Thyroid gland (tissue), 4 donors: ENCODE data around the gene ZKSCAN1.

Experiments
- CTCF ChIP-seq, 6 experiments: fragments of 200-600 bp in 3 of 6; fragments of 450-650 bp in 3 of 6; sonication (generic) in 3 of 6; IDR thresholded peaks; one replicate each; pipeline ENCODE4 v1.5.1; 2016 to 2019; ENCODE audit warnings: antibody characterized with exemption in 6 of 6, mild to moderate bottlenecking in 2 of 6, inconsistent platforms in 1 of 6, moderate library complexity in 1 of 6
- POLR2A ChIP-seq, 2 donors: fragments of 450-650 bp; IDR thresholded peaks; one replicate each; pipeline ENCODE4 v1.6.1; 2017; ENCODE audit warnings: antibody characterized with exemption in 2 of 2, mild to moderate bottlenecking in 2 of 2, moderate library complexity in 1 of 2

- no peak for TF ChIP-seq CTCF (IDR thresholded peaks at IDR 0.05)
- TF ChIP-seq POLR2A (IDR thresholded peaks at IDR 0.05) = no peak
Measured at GRCh38 chr7:100035876-100036275, 20.5 kb downstream of the ZKSCAN1 start.
